Measurements from ENCODE around the gene TBC1D8. TPM values are rescaled to one million over a fixed set of nuclear protein-coding genes. Genes with fewer than 3 reads are reported as not detected.

Gene TBC1D8
- total and polyA plus RNA-seq, 2 donors (not counting 1 experiment from before 2014, with no cell fraction given) = 1.7 to 15.7 TPM

- H3K9me3 Mint-ChIP-seq (ENCODE audit: insufficient read depth) = no peaks in the 10 kb centered on the region
- H3K79me2 ChIP-seq (ENCODE audit: control insufficient read depth, insufficient read depth, low read length) = peaks cover 6% of the 10 kb centered on the region
- peaks cover 0 to 7% (median 0%) of the 10 kb centered on the region in 3 donors for H3K9me3 ChIP-seq (ENCODE audit: control extremely low read depth in 1 of 3, control insufficient read depth in 2 of 3, insufficient read depth in 1 of 3, low read length in 2 of 3)
- no peak overlapping the region for H3K9ac ChIP-seq (ENCODE audit: low read length)
- H3K36me3 ChIP-seq (replicated peaks in 1 of 2; ENCODE audit: control extremely low read depth in 1 of 2, control insufficient read depth in 1 of 2, extremely low read depth in 1 of 2, insufficient read depth in 2 of 2, low read length in 1 of 2) = no peaks in the 10 kb centered on the region
- POLR2A ChIA-PET = no interaction called here
- WGBS (ENCODE audit: insufficient coverage) = 80% methylated on average over 1 of the region's 5 CpGs
- no peak for TF ChIP-seq EZH2 (IDR thresholded peaks at IDR 0.05; ENCODE audit: borderline replicate concordance, insufficient read depth, low read depth, low read length, poor library complexity, severe bottlenecking)
- TF ChIP-seq, protein P1, sequence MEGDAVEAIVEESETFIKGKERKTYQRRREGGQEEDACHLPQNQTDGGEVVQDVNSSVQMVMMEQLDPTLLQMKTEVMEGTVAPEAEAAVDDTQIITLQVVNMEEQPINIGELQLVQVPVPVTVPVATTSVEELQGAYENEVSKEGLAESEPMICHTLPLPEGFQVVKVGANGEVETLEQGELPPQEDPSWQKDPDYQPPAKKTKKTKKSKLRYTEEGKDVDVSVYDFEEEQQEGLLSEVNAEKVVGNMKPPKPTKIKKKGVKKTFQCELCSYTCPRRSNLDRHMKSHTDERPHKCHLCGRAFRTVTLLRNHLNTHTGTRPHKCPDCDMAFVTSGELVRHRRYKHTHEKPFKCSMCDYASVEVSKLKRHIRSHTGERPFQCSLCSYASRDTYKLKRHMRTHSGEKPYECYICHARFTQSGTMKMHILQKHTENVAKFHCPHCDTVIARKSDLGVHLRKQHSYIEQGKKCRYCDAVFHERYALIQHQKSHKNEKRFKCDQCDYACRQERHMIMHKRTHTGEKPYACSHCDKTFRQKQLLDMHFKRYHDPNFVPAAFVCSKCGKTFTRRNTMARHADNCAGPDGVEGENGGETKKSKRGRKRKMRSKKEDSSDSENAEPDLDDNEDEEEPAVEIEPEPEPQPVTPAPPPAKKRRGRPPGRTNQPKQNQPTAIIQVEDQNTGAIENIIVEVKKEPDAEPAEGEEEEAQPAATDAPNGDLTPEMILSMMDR (IDR thresholded peaks at IDR 0.05) = no peak
- H3K27me3 ChIP-seq (replicated peaks in 1 of 4; ENCODE audit: control extremely low read depth in 1 of 4, control insufficient read depth in 3 of 4, insufficient read depth in 4 of 4, low read length in 3 of 4) = no peaks in the 10 kb centered on the region
- H4K20me1 ChIP-seq (ENCODE audit: control insufficient read depth, insufficient read depth, low read length, poor library complexity, severe bottlenecking) = no peaks in the 10 kb centered on the region
- no peak overlapping the region for H3K27ac ChIP-seq (ENCODE audit: low read length in 2 of 2)
- CTCF ChIA-PET = interaction anchor here (2.0 kb wide), 1 partner anchor 12 kb away, joined by 5 read pairs; no protein-coding TSS in a partner anchor
- no peak overlapping the region for H3K4me2 ChIP-seq (replicated peaks; ENCODE audit: low read depth, low read length, poor library complexity, severe bottlenecking)
- intact Hi-C loops (cut with micrococcal nuclease) = no loop called here
- DNase-seq (no peak), ATAC-seq (ENCODE audit: low read depth) (no peak)
- no peak overlapping the region for H3K4me3 Mint-ChIP-seq
- H2AFZ ChIP-seq (ENCODE audit: insufficient read depth, low read depth, low read length, poor library complexity, severe bottlenecking) = no peak overlapping the region
- H3K4me3 ChIP-seq (ENCODE audit: control extremely low read depth in 1 of 5, extremely low read depth in 1 of 5, insufficient read depth in 1 of 5, low read depth in 2 of 5, low read length in 4 of 5) = no peak overlapping the region
- peaks cover 3 to 6% of the 10 kb centered on the region in 2 donors for H3K4me1 ChIP-seq (ENCODE audit: control insufficient read depth in 2 of 2, insufficient read depth in 2 of 2, low read length in 2 of 2)
- H3K27ac Mint-ChIP-seq = no peak overlapping the region
- H3K27me3 Mint-ChIP-seq = no peaks in the 10 kb centered on the region
- peaks cover 9% of the 10 kb centered on the region for H3K4me1 Mint-ChIP-seq
These were observed 153.5 kb downstream of the TBC1D8 start for GRCh38 chr2:100997509-100998234.

GRCh38 chr2:100995309-100996075 lies 155.7 kb downstream of the TBC1D8 start:
- H3K27ac ChIP-seq (ENCODE audit: low read length in 2 of 2) = no peak overlapping the region
- Mint-ChIP-seq H3K4me3 (no peak overlapping the region), H3K9me3 (ENCODE audit: insufficient read depth) (no peaks in the 10 kb centered on the region), H3K27ac (no peak overlapping the region), H3K27me3 (peaks cover 3% of the 10 kb centered on the region), H3K4me1 (peaks cover 5% of the 10 kb centered on the region)
- no peak overlapping the region for H3K9ac ChIP-seq (ENCODE audit: low read length)
- H3K9me3 ChIP-seq (ENCODE audit: control extremely low read depth in 1 of 3, control insufficient read depth in 2 of 3, insufficient read depth in 1 of 3, low read length in 2 of 3) = peaks cover 0 to 8% (median 0%) of the 10 kb centered on the region in 3 donors
- ATAC-seq (ENCODE audit: low read depth) = no peak
- no peak overlapping the region for H3K4me3 ChIP-seq (ENCODE audit: control extremely low read depth in 1 of 5, extremely low read depth in 1 of 5, insufficient read depth in 1 of 5, low read depth in 2 of 5, low read length in 4 of 5)
- H3K4me1 ChIP-seq (ENCODE audit: control insufficient read depth in 2 of 2, insufficient read depth in 2 of 2, low read length in 2 of 2) = peaks cover 0 to 11% of the 10 kb centered on the region in 2 donors
- TF ChIP-seq, protein P1 (IDR thresholded peaks at IDR 0.05) = no peak
- TF ChIP-seq EZH2 (IDR thresholded peaks at IDR 0.05; ENCODE audit: borderline replicate concordance, insufficient read depth, low read depth, low read length, poor library complexity, severe bottlenecking) = no peak
- CTCF ChIA-PET = no interaction called here
- no peak for DNase-seq
- POLR2A ChIA-PET = no interaction called here
- H3K27me3 ChIP-seq (replicated peaks in 1 of 4; ENCODE audit: control extremely low read depth in 1 of 4, control insufficient read depth in 3 of 4, insufficient read depth in 4 of 4, low read length in 3 of 4) = no peaks in the 10 kb centered on the region
- no peaks in the 10 kb centered on the region for H4K20me1 ChIP-seq (ENCODE audit: control insufficient read depth, insufficient read depth, low read length, poor library complexity, severe bottlenecking)
- intact Hi-C loops (cut with micrococcal nuclease) = no loop called here
- H3K36me3 ChIP-seq (replicated peaks in 1 of 2; ENCODE audit: control extremely low read depth in 1 of 2, control insufficient read depth in 1 of 2, extremely low read depth in 1 of 2, insufficient read depth in 2 of 2, low read length in 1 of 2) = no peaks in the 10 kb centered on the region
- no peak overlapping the region for H2AFZ ChIP-seq (ENCODE audit: insufficient read depth, low read depth, low read length, poor library complexity, severe bottlenecking)
- H3K79me2 ChIP-seq (ENCODE audit: control insufficient read depth, insufficient read depth, low read length) = no peaks in the 10 kb centered on the region
- 92% methylated on average over 23 of the region's 28 CpGs for WGBS (ENCODE audit: insufficient coverage)
- H3K4me2 ChIP-seq (replicated peaks; ENCODE audit: low read depth, low read length, poor library complexity, severe bottlenecking) = no peak overlapping the region

Measured in B cell (primary cell).